GM03348 (cell line): Measurements from ENCODE around the gene ZNF217.
"Not testable (repeated sequence)": the region's sequence is repeated elsewhere in the genome, so short reads cannot be mapped to it uniquely, and the experiment has no call there.

Experiments
- DNase-seq: peaks from one replicate; pipeline ENCODE4 v3.0.0; 2012; ENCODE audit warnings: low spot score

The ZNF217 gene

GRCh38 chr20:53593466-53594007, at the start of gene ZNF217:
Gene ZNF217, minus strand, starts transcription at chr20:53593839. Its CDS starts 11,013 bp downstream, at chr20:53582826.
- peak; percentile 25 for DNase-seq

GRCh38 chr20:53643031-53643832, 49.6 kb upstream of the ZNF217 start:
- peak; percentile 82 for DNase-seq

GRCh38 chr20:53642196-53643030, 48.8 kb upstream of the ZNF217 start:
- peak; percentile 49 for DNase-seq

GRCh38 chr20:53639647-53640440, 46.2 kb upstream of the ZNF217 start:
- DNase-seq = no peak

- no peak for DNase-seq
Observed at GRCh38 chr20:53639128-53639527, 45.5 kb upstream of the ZNF217 start.

- not testable (repeated sequence) for DNase-seq
Observed at GRCh38 chr20:53637310-53637709, 43.7 kb upstream of the ZNF217 start.

GRCh38 chr20:53636540-53637097, 43.0 kb upstream of the ZNF217 start:
- DNase-seq = no peak

- DNase-seq = no peak
Observed at GRCh38 chr20:53635221-53635620, 41.6 kb upstream of the ZNF217 start.

GRCh38 chr20:53631909-53632662, 38.4 kb upstream of the ZNF217 start:
- no peak for DNase-seq

GRCh38 chr20:53629436-53629835, 35.8 kb upstream of the ZNF217 start:
- no peak for DNase-seq

GRCh38 chr20:53628758-53629157, 35.1 kb upstream of the ZNF217 start:
- not testable (repeated sequence) for DNase-seq

GRCh38 chr20:53628076-53628475, 34.4 kb upstream of the ZNF217 start:
- no peak for DNase-seq

GRCh38 chr20:53627001-53627400, 33.4 kb upstream of the ZNF217 start:
- not testable (repeated sequence) for DNase-seq

- DNase-seq = no peak
Observed at GRCh38 chr20:53626584-53626983, 32.9 kb upstream of the ZNF217 start.

- peak; percentile 20 for DNase-seq
Observed at GRCh38 chr20:53625311-53626129, 31.9 kb upstream of the ZNF217 start.

GRCh38 chr20:53624927-53625250, 31.2 kb upstream of the ZNF217 start:
- not testable (repeated sequence) for DNase-seq

- peak; percentile 80 for DNase-seq
Observed at GRCh38 chr20:53623454-53624211, 30.0 kb upstream of the ZNF217 start.

- no peak for DNase-seq
Observed at GRCh38 chr20:53623134-53623453, 29.5 kb upstream of the ZNF217 start.
